ENCODE data around the gene ZNF688.

Gene ZNF688

GRCh38 chr16:30602616-30603277 is 31.2 kb upstream of the ZNF688 start:
- Histone ChIP-seq H3K36me3 (replicated peaks in 1 of 2; ENCODE audit: control insufficient read depth in 2 of 2, insufficient read depth in 2 of 2, low read length in 2 of 2) (peaks cover 18 to 58% of the 10 kb centered on the region in 2 donors), H3K4ac (ENCODE audit: low read length) (no peak overlapping the region), H3K9me3 (replicated peaks in 1 of 2; ENCODE audit: control insufficient read depth in 2 of 2, insufficient read depth in 1 of 2, low read depth in 1 of 2, low read length in 2 of 2) (peaks cover 0 to 2% of the 10 kb centered on the region in 2 donors), H2BK120ac (ENCODE audit: low read depth, low read length) (no peak overlapping the region), H3K23ac (ENCODE audit: low read depth, low read length, poor library complexity) (no peak overlapping the region), H2AFZ (ENCODE audit: low read length) (no peak overlapping the region), H4K91ac (ENCODE audit: low read depth, low read length, poor library complexity) (no peak overlapping the region), H3K14ac (ENCODE audit: low read length) (no peak overlapping the region), H3K9ac (ENCODE audit: low read depth, low read length, poor library complexity) (no peak overlapping the region), H3K27ac (replicated peaks; ENCODE audit: low read length) (no peak overlapping the region), H3K4me1 (ENCODE audit: control insufficient read depth in 2 of 2, insufficient read depth in 1 of 2, low read depth in 1 of 2, low read length in 2 of 2) (no peaks in the 10 kb centered on the region), H2BK12ac (ENCODE audit: low read length) (no peak overlapping the region), H3K27me3 (ENCODE audit: control insufficient read depth in 3 of 3, insufficient read depth in 3 of 3, low read depth in 1 of 3, low read length in 3 of 3) (no peaks in the 10 kb centered on the region), H2BK15ac (ENCODE audit: low read length) (no peak overlapping the region), H4K8ac (ENCODE audit: low read depth, low read length) (no peak overlapping the region), H2AK5ac (ENCODE audit: low read depth, low read length) (no peak overlapping the region), H3K79me1 (ENCODE audit: low read depth, low read length) (no peaks in the 10 kb centered on the region), H3K4me3 (ENCODE audit: low read length in 2 of 2) (no peak overlapping the region), H3K18ac (ENCODE audit: low read length) (no peak overlapping the region), H3K4me2 (ENCODE audit: insufficient read depth, low read length, poor library complexity, severe bottlenecking) (no peak overlapping the region), H2BK5ac (ENCODE audit: low read length) (no peak overlapping the region)
- WGBS, 2 donors (ENCODE audit: extremely low coverage in 2 of 2, insufficient read length in 2 of 2, insufficient replicate concordance in 1 of 2): no CpG with 5 or more reads among the region's 4 CpGs
- no peak for DNase-seq (ENCODE audit: low spot score)

DNA sequence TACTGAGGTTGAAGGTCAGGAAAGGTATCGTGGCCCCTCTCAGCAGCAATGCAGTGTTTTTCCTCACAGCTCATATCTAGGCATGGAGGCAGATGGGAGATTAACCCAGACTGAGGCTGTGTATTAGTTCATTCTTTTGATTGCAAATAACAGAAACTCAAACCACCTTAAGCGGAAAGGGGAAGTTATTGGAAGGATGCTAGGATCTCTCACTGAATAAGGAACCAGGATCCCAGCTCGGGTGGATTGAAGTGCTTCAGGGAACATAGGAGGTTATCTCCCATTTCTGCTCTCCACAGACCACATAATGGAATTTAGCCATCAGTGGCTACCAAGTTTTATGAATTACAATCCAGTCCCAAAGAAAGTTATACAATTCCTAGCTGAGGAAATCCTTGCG is 30.5 kb upstream of the ZNF688 start:
- Histone ChIP-seq H4K8ac (ENCODE audit: low read depth, low read length) (no peak overlapping the region), H3K36me3 (replicated peaks in 1 of 2; ENCODE audit: control insufficient read depth in 2 of 2, insufficient read depth in 2 of 2, low read length in 2 of 2) (peaks cover 17 to 51% of the 10 kb centered on the region in 2 donors), H2BK5ac (ENCODE audit: low read length) (no peak overlapping the region), H2BK12ac (ENCODE audit: low read length) (no peak overlapping the region), H3K4ac (ENCODE audit: low read length) (no peak overlapping the region), H3K23ac (ENCODE audit: low read depth, low read length, poor library complexity) (no peak overlapping the region), H3K27me3 (ENCODE audit: control insufficient read depth in 3 of 3, insufficient read depth in 3 of 3, low read depth in 1 of 3, low read length in 3 of 3) (no peaks in the 10 kb centered on the region), H3K4me3 (ENCODE audit: low read length in 2 of 2) (no peak overlapping the region), H3K4me1 (ENCODE audit: control insufficient read depth in 2 of 2, insufficient read depth in 1 of 2, low read depth in 1 of 2, low read length in 2 of 2) (no peaks in the 10 kb centered on the region), H4K91ac (ENCODE audit: low read depth, low read length, poor library complexity) (no peak overlapping the region), H3K9me3 (replicated peaks in 1 of 2; ENCODE audit: control insufficient read depth in 2 of 2, insufficient read depth in 1 of 2, low read depth in 1 of 2, low read length in 2 of 2) (peaks cover 0 to 2% of the 10 kb centered on the region in 2 donors), H3K79me1 (ENCODE audit: low read depth, low read length) (no peaks in the 10 kb centered on the region), H3K27ac (replicated peaks; ENCODE audit: low read length) (no peak overlapping the region), H2BK15ac (ENCODE audit: low read length) (no peak overlapping the region), H3K4me2 (ENCODE audit: insufficient read depth, low read length, poor library complexity, severe bottlenecking) (no peak overlapping the region), H2BK120ac (ENCODE audit: low read depth, low read length) (no peak overlapping the region), H2AK5ac (ENCODE audit: low read depth, low read length) (no peak overlapping the region), H3K14ac (ENCODE audit: low read length) (no peak overlapping the region), H3K9ac (ENCODE audit: low read depth, low read length, poor library complexity) (no peak overlapping the region), H3K18ac (ENCODE audit: low read length) (no peak overlapping the region), H2AFZ (ENCODE audit: low read length) (no peak overlapping the region)
- DNase-seq (ENCODE audit: low spot score): no peak
- no CpG with 5 or more reads among the region's 4 CpGs for WGBS, 2 donors (ENCODE audit: extremely low coverage in 2 of 2, insufficient read length in 2 of 2, insufficient replicate concordance in 1 of 2)

- Histone ChIP-seq H2BK15ac (ENCODE audit: low read length) (no peak overlapping the region), H3K27ac (replicated peaks; ENCODE audit: low read length) (no peak overlapping the region), H3K36me3 (replicated peaks in 1 of 2; ENCODE audit: control insufficient read depth in 2 of 2, insufficient read depth in 2 of 2, low read length in 2 of 2) (peaks cover 17 to 40% of the 10 kb centered on the region in 2 donors), H2BK5ac (ENCODE audit: low read length) (no peak overlapping the region), H2AK5ac (ENCODE audit: low read depth, low read length) (no peak overlapping the region), H3K9me3 (replicated peaks in 1 of 2; ENCODE audit: control insufficient read depth in 2 of 2, insufficient read depth in 1 of 2, low read depth in 1 of 2, low read length in 2 of 2) (peaks cover 0 to 2% of the 10 kb centered on the region in 2 donors), H2BK12ac (ENCODE audit: low read length) (no peak overlapping the region), H3K4me2 (ENCODE audit: insufficient read depth, low read length, poor library complexity, severe bottlenecking) (no peak overlapping the region), H4K91ac (ENCODE audit: low read depth, low read length, poor library complexity) (no peak overlapping the region), H3K23ac (ENCODE audit: low read depth, low read length, poor library complexity) (no peak overlapping the region), H2BK120ac (ENCODE audit: low read depth, low read length) (no peak overlapping the region), H3K14ac (ENCODE audit: low read length) (no peak overlapping the region), H3K18ac (ENCODE audit: low read length) (no peak overlapping the region), H3K4me1 (ENCODE audit: control insufficient read depth in 2 of 2, insufficient read depth in 1 of 2, low read depth in 1 of 2, low read length in 2 of 2) (no peaks in the 10 kb centered on the region), H3K4me3 (ENCODE audit: low read length in 2 of 2) (no peak overlapping the region), H4K8ac (ENCODE audit: low read depth, low read length) (no peak overlapping the region), H2AFZ (ENCODE audit: low read length) (no peak overlapping the region), H3K4ac (ENCODE audit: low read length) (no peak overlapping the region), H3K27me3 (ENCODE audit: control insufficient read depth in 3 of 3, insufficient read depth in 3 of 3, low read depth in 1 of 3, low read length in 3 of 3) (no peaks in the 10 kb centered on the region), H3K79me1 (ENCODE audit: low read depth, low read length) (no peaks in the 10 kb centered on the region), H3K9ac (ENCODE audit: low read depth, low read length, poor library complexity) (no peak overlapping the region)
- DNase-seq (ENCODE audit: low spot score): no peak
- no CpG with 5 or more reads among the region's 2 CpGs for WGBS, 2 donors (ENCODE audit: extremely low coverage in 2 of 2, insufficient read length in 2 of 2, insufficient replicate concordance in 1 of 2)
These were observed 29.4 kb upstream of the ZNF688 start for GRCh38 chr16:30600929-30601328.

DNA sequence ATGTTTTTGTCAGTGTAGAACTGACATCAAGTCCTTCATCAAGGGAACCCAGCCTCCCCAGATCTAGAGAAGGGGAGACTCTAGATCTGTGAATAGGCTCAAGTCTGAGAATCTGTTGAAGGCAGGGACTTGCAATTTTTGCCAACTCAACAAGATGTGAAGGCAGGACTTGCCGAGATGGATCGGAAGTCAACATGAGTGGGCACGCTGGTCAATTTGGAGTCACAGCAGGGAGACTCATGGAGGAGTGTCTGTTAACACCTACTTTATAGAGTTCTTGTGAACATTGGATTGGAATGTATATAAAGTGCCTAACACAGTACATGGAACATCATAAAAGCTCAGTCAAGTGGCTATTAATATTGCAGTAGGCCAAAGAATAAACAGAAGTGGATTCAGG is 28.7 kb upstream of the ZNF688 start:
- Histone ChIP-seq H2AK5ac (ENCODE audit: low read depth, low read length) (no peak overlapping the region), H2BK12ac (ENCODE audit: low read length) (no peak overlapping the region), H3K4me2 (ENCODE audit: insufficient read depth, low read length, poor library complexity, severe bottlenecking) (no peak overlapping the region), H3K27me3 (ENCODE audit: control insufficient read depth in 3 of 3, insufficient read depth in 3 of 3, low read depth in 1 of 3, low read length in 3 of 3) (no peaks in the 10 kb centered on the region), H3K9ac (ENCODE audit: low read depth, low read length, poor library complexity) (no peak overlapping the region), H3K18ac (ENCODE audit: low read length) (no peak overlapping the region), H3K14ac (ENCODE audit: low read length) (no peak overlapping the region), H2BK15ac (ENCODE audit: low read length) (no peak overlapping the region), H3K9me3 (replicated peaks in 1 of 2; ENCODE audit: control insufficient read depth in 2 of 2, insufficient read depth in 1 of 2, low read depth in 1 of 2, low read length in 2 of 2) (peaks cover 0 to 2% of the 10 kb centered on the region in 2 donors), H3K4me1 (ENCODE audit: control insufficient read depth in 2 of 2, insufficient read depth in 1 of 2, low read depth in 1 of 2, low read length in 2 of 2) (no peaks in the 10 kb centered on the region), H3K23ac (ENCODE audit: low read depth, low read length, poor library complexity) (no peak overlapping the region), H3K4me3 (ENCODE audit: low read length in 2 of 2) (no peak overlapping the region), H4K91ac (ENCODE audit: low read depth, low read length, poor library complexity) (no peak overlapping the region), H3K27ac (replicated peaks; ENCODE audit: low read length) (no peak overlapping the region), H3K36me3 (replicated peaks in 1 of 2; ENCODE audit: control insufficient read depth in 2 of 2, insufficient read depth in 2 of 2, low read length in 2 of 2) (peaks cover 17 to 33% of the 10 kb centered on the region in 2 donors), H2BK5ac (ENCODE audit: low read length) (no peak overlapping the region), H3K4ac (ENCODE audit: low read length) (no peak overlapping the region), H4K8ac (ENCODE audit: low read depth, low read length) (no peak overlapping the region), H3K79me1 (ENCODE audit: low read depth, low read length) (no peaks in the 10 kb centered on the region), H2BK120ac (ENCODE audit: low read depth, low read length) (no peak overlapping the region), H2AFZ (ENCODE audit: low read length) (no peak overlapping the region)
- DNase-seq (ENCODE audit: low spot score): no peak
- no CpG with 5 or more reads among the region's 3 CpGs for WGBS, 2 donors (ENCODE audit: extremely low coverage in 2 of 2, insufficient read length in 2 of 2, insufficient replicate concordance in 1 of 2)
